Large intestine (tissue), 3 donors: ENCODE results near the gene BSCL2. TPM values are rescaled to one million over a fixed set of nuclear protein-coding genes. Genes with fewer than 3 reads are reported as not detected.
A peak's percentile ranks its signal among the peaks of the same experiment; 100 is the strongest.

Experiments used
- DNase-seq, 2 donors: peaks; one replicate each; pipeline versions ENCODE4 v3.0.0 to v3.0.0-alpha.2; 2013
- H3K27ac ChIP-seq: one replicate; pipeline ENCODE4 v1.5.1; 2013; ENCODE audit warnings: low read length
- H3K27me3 ChIP-seq: 2 replicates; pipeline ENCODE4 v1.6.1; 2013; ENCODE audit warnings: low read length; ENCODE audit not compliant: control insufficient read depth, insufficient read depth
- H3K36me3 ChIP-seq: 2 replicates; pipeline ENCODE4 v1.6.1; 2013; ENCODE audit warnings: low read length; ENCODE audit not compliant: control insufficient read depth, insufficient read depth
- H3K4me1 ChIP-seq: one replicate; pipeline ENCODE4 v1.6.1; 2013; ENCODE audit warnings: low read length; ENCODE audit not compliant: control insufficient read depth, insufficient read depth
- H3K4me3 ChIP-seq: one replicate; pipeline ENCODE4 v1.5.1; 2013; ENCODE audit warnings: low read length
- H3K9me3 ChIP-seq: one replicate; pipeline ENCODE4 v1.6.1; 2013; ENCODE audit warnings: mild to moderate bottlenecking, low read depth, low read length, moderate library complexity; ENCODE audit not compliant: control insufficient read depth
- WGBS: methylation state at CpG from one replicate; pipeline ENCODE4 v1.1.5; 2013; ENCODE audit warnings: low lambda C conversion rate; ENCODE audit not compliant: insufficient coverage; 5-methylcytosine and 5-hydroxymethylcytosine counted together
- polyA plus RNA-seq: library from polyadenylated mRNA; unstranded; fragments of 120-200 nt; gene quantifications from one replicate; pipeline ENCODE4 v1.2.1, GENCODE V29; 2013

BSCL2 gene
- polyA plus RNA-seq, 1 donor = 38.6 TPM

- Histone ChIP-seq H3K9me3 (no peaks in the 10 kb centered on the region), H3K27me3 (no peaks in the 10 kb centered on the region), H3K36me3 (peaks cover 26% of the 10 kb centered on the region), H3K4me1 (peaks cover 23% of the 10 kb centered on the region), H3K27ac (peak within 1 kb of the TSS; percentile 83), H3K4me3 (peak within 1 kb of the TSS; percentile 98)
- DNase-seq = peak; percentile 73 to 92
- no CpG with 5 or more reads among the region's 59 CpGs for WGBS
These were observed 35.4 kb downstream of the BSCL2 start, which contains the start of the genes LBHD1 and UQCC3 for GRCh38 chr11:62671608-62672389. Gene LBHD1, minus strand, starts transcription at chr11:62672267. Its CDS starts 2,236 bp downstream, at chr11:62670031. Gene UQCC3, plus strand, starts transcription at chr11:62671673. Its CDS starts 73 bp downstream, at chr11:62671746.

DNA sequence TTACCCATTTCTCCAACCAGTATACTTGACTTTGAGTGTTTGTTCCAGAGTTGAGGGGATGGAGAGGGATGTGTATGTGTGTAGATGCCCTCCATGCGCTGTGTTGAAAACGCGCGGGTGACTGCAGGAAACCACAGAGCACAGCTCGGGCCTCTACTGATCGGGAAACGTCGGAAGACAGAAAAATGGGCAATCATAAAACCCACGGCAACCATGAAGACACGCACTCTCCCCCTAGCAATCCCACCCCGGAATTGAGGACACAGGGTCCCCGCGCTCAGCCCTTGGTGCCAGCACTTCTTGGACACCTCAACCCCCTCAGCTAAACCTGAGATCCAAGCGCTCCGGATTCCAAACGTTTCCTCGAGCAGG lies 36.0 kb downstream of the BSCL2 start:
- no peaks in the 10 kb centered on the region for H3K9me3 ChIP-seq
- peak overlapping the region; percentile 98 for H3K4me3 ChIP-seq
- WGBS = no CpG with 5 or more reads among the region's 17 CpGs
- DNase-seq = no peak
- H3K27ac ChIP-seq = peak overlapping the region; percentile 83
- H3K36me3 ChIP-seq = peaks cover 26% of the 10 kb centered on the region
- H3K4me1 ChIP-seq = peaks cover 29% of the 10 kb centered on the region
- H3K27me3 ChIP-seq = no peaks in the 10 kb centered on the region

DNA sequence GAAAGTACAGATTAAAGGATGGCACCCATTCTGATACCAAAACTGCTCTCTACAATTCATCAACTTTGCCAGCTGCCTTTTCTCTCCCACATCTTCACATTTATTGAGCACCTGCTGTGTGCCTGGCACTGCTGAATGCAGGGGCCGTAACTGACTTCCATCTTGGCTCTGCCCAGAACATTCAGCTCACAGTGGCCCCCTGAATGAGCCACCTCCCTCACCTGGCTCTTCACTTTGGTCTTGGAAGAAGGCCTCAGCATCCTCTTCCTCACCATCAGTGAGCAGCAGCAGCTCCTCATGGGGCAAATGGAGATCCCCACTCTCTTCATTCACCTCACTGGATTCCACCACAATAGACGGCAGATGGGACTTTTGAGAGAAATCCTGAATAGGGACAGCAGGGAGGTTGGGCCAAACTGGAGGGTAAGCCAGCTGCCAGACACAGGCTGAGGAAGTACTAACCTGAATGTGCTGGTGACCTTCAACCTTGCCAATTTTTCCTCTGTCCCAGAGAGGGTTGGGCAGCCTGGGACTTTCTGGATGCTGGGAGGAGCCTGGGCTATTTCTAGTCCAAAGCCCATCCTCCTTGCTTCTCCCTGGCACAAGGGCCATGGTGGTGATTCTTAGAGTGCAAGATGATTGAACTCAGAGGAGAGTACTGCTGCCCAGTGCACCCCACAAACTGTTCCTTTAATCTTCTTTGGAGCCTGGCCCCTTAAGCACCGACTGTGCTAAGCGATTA lies 37.6 kb downstream of the BSCL2 start:
- H3K9me3 ChIP-seq = no peaks in the 10 kb centered on the region
- WGBS = no CpG with 5 or more reads among the region's 4 CpGs
- H3K36me3 ChIP-seq = peaks cover 24% of the 10 kb centered on the region
- DNase-seq = peak in 1 of 2 donors; percentile 30
- no peak overlapping the region for H3K27ac ChIP-seq
- peaks cover 32% of the 10 kb centered on the region for H3K4me1 ChIP-seq
- no peaks in the 10 kb centered on the region for H3K27me3 ChIP-seq
- H3K4me3 ChIP-seq = no peak overlapping the region

DNA sequence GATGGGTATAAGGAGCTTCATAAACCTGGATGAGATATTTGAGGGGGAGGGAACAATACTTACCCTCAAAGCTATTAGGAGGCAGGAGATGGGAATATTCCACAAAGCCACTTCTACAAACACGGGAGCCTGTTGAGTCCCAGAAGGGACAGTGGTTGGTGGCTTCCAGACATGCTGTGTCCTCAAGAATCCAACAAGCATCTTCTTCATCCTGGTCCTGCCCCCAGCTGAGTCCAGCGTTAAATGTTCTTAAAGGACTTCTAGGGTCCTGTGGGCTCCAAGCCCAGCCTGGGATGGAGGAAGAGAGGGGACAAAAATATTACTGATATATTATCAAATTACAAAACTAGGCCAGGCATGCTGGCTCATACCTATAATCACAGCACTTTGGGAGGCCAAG lies 39.8 kb downstream of the BSCL2 start:
- Histone ChIP-seq H3K27me3 (no peaks in the 10 kb centered on the region), H3K4me3 (no peak overlapping the region), H3K4me1 (peaks cover 26% of the 10 kb centered on the region), H3K9me3 (no peaks in the 10 kb centered on the region), H3K27ac (no peak overlapping the region), H3K36me3 (peaks cover 20% of the 10 kb centered on the region)
- no peak for DNase-seq
- WGBS = no CpG with 5 or more reads among the region's 2 CpGs

- DNase-seq = no peak
- Histone ChIP-seq H3K4me1 (peaks cover 24% of the 10 kb centered on the region), H3K9me3 (no peaks in the 10 kb centered on the region), H3K27ac (peak overlapping the region; percentile 83), H3K36me3 (peaks cover 28% of the 10 kb centered on the region), H3K4me3 (peak overlapping the region; percentile 92), H3K27me3 (no peaks in the 10 kb centered on the region)
- no CpG with 5 or more reads among the region's 16 CpGs for WGBS
These were observed 40.8 kb downstream of the BSCL2 start for GRCh38 chr11:62666259-62666926.

- H3K4me1 ChIP-seq = peaks cover 24% of the 10 kb centered on the region
- H3K27me3 ChIP-seq = no peaks in the 10 kb centered on the region
- no CpG with 5 or more reads among the region's 39 CpGs for WGBS
- H3K4me3 ChIP-seq = peak overlapping the region; percentile 92
- peak; percentile 38 to 39 for DNase-seq
- peaks cover 28% of the 10 kb centered on the region for H3K36me3 ChIP-seq
- H3K27ac ChIP-seq = peak overlapping the region; percentile 83
- H3K9me3 ChIP-seq = no peaks in the 10 kb centered on the region
These were observed 41.5 kb downstream of the BSCL2 start for GRCh38 chr11:62665599-62666258.

DNA sequence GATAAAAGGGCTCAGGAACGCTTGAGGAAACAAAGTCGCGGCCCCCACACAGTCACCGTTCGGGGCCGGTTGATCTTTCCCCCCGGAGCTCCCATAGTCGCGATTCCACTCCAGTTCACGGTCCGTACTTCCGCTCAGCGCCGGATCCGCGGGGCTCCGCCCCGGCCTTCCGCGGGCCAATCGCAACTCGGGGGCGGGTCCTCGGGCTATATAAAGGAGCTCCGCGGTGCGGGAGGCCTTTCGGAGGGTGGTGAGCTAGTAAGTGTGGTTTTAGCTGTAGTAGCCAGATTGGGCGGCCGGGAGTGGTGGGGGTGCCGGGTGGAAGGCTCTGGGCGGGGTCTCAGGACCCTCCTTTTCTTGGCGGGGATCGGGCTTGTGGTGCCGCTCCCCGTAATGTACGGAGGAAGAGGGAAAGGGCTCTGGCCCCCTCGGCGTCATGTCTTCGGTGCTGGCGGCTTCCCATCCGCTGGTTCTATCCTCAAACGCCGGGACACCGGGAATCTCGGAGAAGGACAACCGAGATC lies 42.1 kb downstream of the BSCL2 start, which contains the start of the genes C11orf98 and CSKMT:
Gene C11orf98, minus strand, starts transcription at position 136 of the 524 bp plus-strand sequence. Its CDS starts 41 bp downstream, at position 95.
Gene CSKMT, plus strand, starts transcription at position 238 of the 524 bp plus-strand sequence. CDS start 568 bp downstream, outside the sequence.
- peaks cover 24% of the 10 kb centered on the region for H3K4me1 ChIP-seq
- peak within 1 kb of the TSS; percentile 92 for H3K4me3 ChIP-seq
- H3K27ac ChIP-seq = peak within 1 kb of the TSS; percentile 90
- H3K36me3 ChIP-seq = peaks cover 28% of the 10 kb centered on the region
- no CpG with 5 or more reads among the region's 47 CpGs for WGBS
- no peaks in the 10 kb centered on the region for H3K27me3 ChIP-seq
- no peaks in the 10 kb centered on the region for H3K9me3 ChIP-seq
- DNase-seq = peak; percentile 94 to 97

DNA sequence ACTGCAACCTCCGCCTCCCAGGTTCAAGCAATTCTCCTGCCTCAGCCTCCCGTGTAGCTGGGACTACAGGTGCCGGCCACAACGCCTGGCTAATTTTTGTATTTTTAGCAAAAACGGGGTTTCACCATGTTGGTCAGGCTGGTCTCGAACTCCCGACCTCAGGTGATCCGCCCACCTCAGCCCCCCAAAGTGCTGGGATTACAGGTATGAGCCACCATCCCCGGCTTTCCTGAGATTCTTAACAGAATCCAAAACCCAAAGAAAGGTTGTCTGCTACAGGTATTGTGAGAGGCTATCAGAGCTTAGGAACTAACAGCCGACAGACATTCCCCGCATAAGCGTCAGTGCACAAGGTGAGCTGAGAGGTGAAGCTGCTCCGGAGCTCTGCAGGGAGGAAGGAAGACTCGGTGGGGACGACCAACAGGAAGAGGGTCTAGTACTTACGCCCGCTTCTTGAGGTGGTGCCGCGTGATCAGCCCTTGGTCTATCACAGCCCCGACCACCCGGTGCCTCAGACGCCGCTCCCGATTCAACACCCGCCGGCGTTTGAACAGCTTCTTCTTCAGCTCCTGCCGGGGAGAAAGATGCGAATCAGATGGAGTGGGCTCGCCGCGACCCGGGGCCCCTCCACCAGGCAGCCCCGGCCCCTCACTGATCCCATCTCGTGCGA lies 42.7 kb downstream of the BSCL2 start:
- Histone ChIP-seq H3K27me3 (no peaks in the 10 kb centered on the region), H3K27ac (peak overlapping the region; percentile 90), H3K4me3 (peak overlapping the region; percentile 92), H3K4me1 (peaks cover 22% of the 10 kb centered on the region), H3K36me3 (peaks cover 28% of the 10 kb centered on the region), H3K9me3 (no peaks in the 10 kb centered on the region)
- no CpG with 5 or more reads among the region's 36 CpGs for WGBS
- peak; percentile 53 to 79 for DNase-seq

GRCh38 chr11:62656796-62657429 lies 50.3 kb downstream of the BSCL2 start:
- no peak for DNase-seq
- H3K4me1 ChIP-seq = peaks cover 3% of the 10 kb centered on the region
- no peaks in the 10 kb centered on the region for H3K9me3 ChIP-seq
- peaks cover 4% of the 10 kb centered on the region for H3K36me3 ChIP-seq
- H3K4me3 ChIP-seq = no peak overlapping the region
- no peak overlapping the region for H3K27ac ChIP-seq
- no peaks in the 10 kb centered on the region for H3K27me3 ChIP-seq
- WGBS = no CpG with 5 or more reads among the region's 5 CpGs
